ENCODE measurements around the gene FAIM2. TPM values are rescaled to one million over a fixed set of nuclear protein-coding genes. Genes with fewer than 3 reads are reported as not detected.

FAIM2 gene
- total RNA-seq, 3 donors from 2014 or later: 0.67 to 12.9 (median 2.5) TPM

DNA sequence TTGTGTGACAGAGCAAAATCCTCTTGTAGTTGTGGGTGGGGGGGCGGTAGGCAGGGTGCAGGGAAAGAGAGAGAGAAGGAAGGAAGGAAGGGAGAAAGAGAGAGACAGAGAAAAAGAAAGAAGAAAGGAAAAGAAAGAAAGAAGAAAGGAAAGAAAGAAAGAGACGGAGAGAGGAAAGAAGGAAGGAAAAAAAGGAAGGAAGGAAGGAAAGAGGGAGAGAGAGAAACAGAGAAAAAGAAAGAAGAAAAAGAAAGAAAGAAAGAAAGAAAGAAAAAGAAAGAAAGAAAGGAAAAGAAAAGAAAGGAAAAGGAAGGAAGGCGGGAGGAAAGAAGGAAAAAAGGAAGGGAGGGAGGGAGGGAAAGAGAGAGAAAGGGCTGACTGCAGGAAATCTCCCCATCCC is 17.6 kb upstream of the FAIM2 start:
- ATAC-seq (no peak), DNase-seq (no peak)
- intact Hi-C loops (cut with DNase I, micrococcal nuclease): no loop called here
- no peaks in the 10 kb centered on the region for H3K9me3 ChIP-seq
- no peaks in the 10 kb centered on the region for H3K4me1 ChIP-seq (ENCODE audit: low read depth)
- H3K4me3 ChIP-seq: no peak overlapping the region
- TF ChIP-seq CTCF (IDR thresholded peaks at IDR 0.05): no peak
- no peaks in the 10 kb centered on the region for H3K36me3 ChIP-seq (ENCODE audit: low read depth)

DNA sequence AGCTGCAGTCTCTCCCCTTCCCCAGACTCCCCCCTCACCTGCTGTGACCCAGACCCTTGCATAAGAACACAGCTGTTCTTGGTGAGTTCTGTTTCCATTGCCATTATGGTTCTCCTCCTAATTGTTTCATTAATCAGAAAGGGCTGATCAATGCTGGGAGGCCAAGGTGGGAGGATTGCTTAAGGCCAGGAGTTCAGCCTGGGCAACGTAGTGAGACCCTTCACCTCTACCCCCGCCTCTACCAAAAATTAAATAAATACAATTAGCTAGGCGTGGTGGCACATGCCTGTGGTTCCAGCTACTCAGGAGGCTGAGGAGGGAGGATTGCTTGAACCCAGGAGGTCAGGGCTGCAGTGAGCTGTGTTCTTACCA is 17.2 kb upstream of the FAIM2 start:
- TF ChIP-seq CTCF (IDR thresholded peaks at IDR 0.05): no peak
- Histone ChIP-seq H3K9me3 (no peaks in the 10 kb centered on the region), H3K4me3 (no peak overlapping the region), H3K36me3 (ENCODE audit: low read depth) (no peaks in the 10 kb centered on the region), H3K4me1 (ENCODE audit: low read depth) (no peaks in the 10 kb centered on the region)
- ATAC-seq: no peak
- no peak for DNase-seq
- intact Hi-C loops (cut with DNase I, micrococcal nuclease): no loop called here

GRCh38 chr12:49920241-49920914 is 16.7 kb upstream of the FAIM2 start:
- Histone ChIP-seq H3K9me3 (no peaks in the 10 kb centered on the region), H3K4me3 (no peak overlapping the region), H3K36me3 (ENCODE audit: low read depth) (no peaks in the 10 kb centered on the region), H3K4me1 (ENCODE audit: low read depth) (no peaks in the 10 kb centered on the region)
- intact Hi-C loops (cut with DNase I, micrococcal nuclease): no loop called here
- TF ChIP-seq CTCF (IDR thresholded peaks at IDR 0.05): no peak
- ATAC-seq (peak; percentile 66), DNase-seq (no peak)

DNA sequence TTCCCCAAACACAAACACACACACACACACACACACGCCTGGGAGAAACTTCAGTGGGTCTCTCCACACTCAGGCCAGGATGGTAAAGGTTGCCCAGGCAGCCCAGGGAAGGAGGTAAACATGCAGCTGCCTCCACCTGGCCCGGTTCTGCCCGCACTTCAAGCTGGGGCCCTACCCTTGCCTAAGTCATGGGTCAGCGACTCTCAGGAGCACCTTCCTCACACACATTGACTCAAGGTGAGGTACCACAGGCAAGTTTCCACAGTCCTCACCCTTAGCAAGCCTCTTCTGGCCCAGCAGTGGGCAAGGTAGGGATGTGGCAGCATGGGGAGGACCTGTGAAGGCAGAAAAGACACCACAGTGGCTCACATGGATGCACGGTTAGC is 14.1 kb upstream of the FAIM2 start:
- Histone ChIP-seq H3K36me3 (ENCODE audit: low read depth) (no peaks in the 10 kb centered on the region), H3K9me3 (no peaks in the 10 kb centered on the region), H3K4me1 (ENCODE audit: low read depth) (no peaks in the 10 kb centered on the region), H3K4me3 (no peak overlapping the region)
- no peak for TF ChIP-seq CTCF (IDR thresholded peaks at IDR 0.05)
- intact Hi-C loops (cut with DNase I, micrococcal nuclease): no loop called here
- no peak for DNase-seq
- no peak for ATAC-seq

DNA sequence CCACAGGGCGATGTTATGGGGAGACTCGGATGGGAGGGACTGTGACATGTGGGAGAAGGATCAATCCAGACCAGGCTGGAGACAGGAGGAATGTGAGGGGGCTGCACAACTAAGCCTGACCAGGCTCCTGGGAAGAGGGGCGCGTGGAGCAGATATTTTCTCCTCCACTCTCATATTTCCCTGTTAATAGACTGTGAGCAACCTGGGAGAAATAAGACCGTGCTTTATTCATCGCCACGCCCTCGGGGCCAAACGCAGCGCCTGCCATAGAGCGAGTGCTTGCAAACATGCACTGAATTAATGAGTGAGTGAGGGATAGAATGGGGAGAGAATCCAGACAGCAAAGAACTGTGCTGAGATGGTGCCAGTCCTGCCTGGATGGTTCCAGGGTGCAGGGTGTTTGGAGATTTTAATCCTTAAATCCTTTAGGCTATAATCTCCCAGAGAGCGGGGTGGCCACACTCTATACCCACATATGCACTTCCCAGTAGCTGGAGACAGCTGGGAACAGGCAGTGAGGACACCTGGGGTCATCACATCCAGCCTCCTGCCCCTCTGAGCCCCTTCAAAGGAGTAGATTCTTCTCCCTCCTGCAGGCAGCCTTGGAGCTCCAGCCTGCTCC is 13.6 kb upstream of the FAIM2 start:
- no peak for DNase-seq
- no peaks in the 10 kb centered on the region for H3K9me3 ChIP-seq
- TF ChIP-seq CTCF (IDR thresholded peaks at IDR 0.05): no peak
- no peaks in the 10 kb centered on the region for H3K4me1 ChIP-seq (ENCODE audit: low read depth)
- no peak overlapping the region for H3K4me3 ChIP-seq
- ATAC-seq: no peak
- H3K36me3 ChIP-seq (ENCODE audit: low read depth): no peaks in the 10 kb centered on the region
- intact Hi-C loops (cut with DNase I, micrococcal nuclease): no loop called here

Data from mucosa of descending colon (tissue), 3 donors.